Thymus (tissue), 11 donors: Measurements from ENCODE around the gene TRMO. TPM values are rescaled to one million over a fixed set of nuclear protein-coding genes. Genes with fewer than 3 reads are reported as not detected.

Source experiments
- DNase-seq, 9 donors: peaks; one replicate each; pipeline ENCODE4 v3.0.0-alpha.2; 2013; ENCODE audit warnings: low spot score in 9 of 9, low read depth in 6 of 9, missing footprints in 1 of 9
- H3K27ac ChIP-seq, 2 donors: one replicate each; pipeline ENCODE4 v1.5.1; 2013; ENCODE audit warnings: control low read depth in 1 of 2, low read depth in 1 of 2, low read length in 1 of 2, mild to moderate bottlenecking in 1 of 2, moderate library complexity in 1 of 2
- H3K27me3 ChIP-seq, 2 donors: one replicate each; pipeline ENCODE4 v1.5.1; 2013; ENCODE audit warnings: low read length in 1 of 2; ENCODE audit not compliant: control insufficient read depth in 2 of 2, insufficient read depth in 1 of 2
- H3K36me3 ChIP-seq, 2 donors: one replicate each; pipeline ENCODE4 v1.5.1; 2013; ENCODE audit warnings: low read length in 1 of 2, mild to moderate bottlenecking in 1 of 2, moderate library complexity in 1 of 2; ENCODE audit not compliant: control insufficient read depth in 2 of 2, insufficient read depth in 2 of 2
- H3K4me1 ChIP-seq, 2 donors: one replicate each; pipeline ENCODE4 v1.5.1; 2013; ENCODE audit warnings: low read length in 2 of 2; ENCODE audit not compliant: control insufficient read depth in 2 of 2, insufficient read depth in 2 of 2
- H3K4me3 ChIP-seq, 2 donors: one replicate each; pipeline ENCODE4 v1.5.1; 2013; ENCODE audit warnings: low read length in 2 of 2, control low read depth in 1 of 2, mild to moderate bottlenecking in 1 of 2
- H3K9me3 ChIP-seq, 2 donors: one replicate each; pipeline ENCODE4 v1.5.1; 2013; ENCODE audit warnings: low read length in 1 of 2, mild to moderate bottlenecking in 1 of 2; ENCODE audit not compliant: control insufficient read depth in 2 of 2, insufficient read depth in 1 of 2
- WGBS: extraction: QIAGEN DNeasy Blood & Tissue Kit; methylation state at CpG from one replicate; pipeline ENCODE4 v1.1.7; 2013; 5-methylcytosine and 5-hydroxymethylcytosine counted together
- polyA plus RNA-seq: library from polyadenylated mRNA; stranded (reverse); fragments of 200-250 nt; gene quantifications from one replicate; pipeline ENCODE4 v1.2.3, GENCODE V29; 2013
- total RNA-seq: library from RNA; stranded (reverse); fragments of 120-200 nt; gene quantifications from one replicate; pipeline ENCODE4 v1.2.4, GENCODE V29; 2013
- donor health status: healthy.

Gene TRMO
- total and polyA plus RNA-seq, 2 donors, result 19.8 to 28.5 TPM

- no peak overlapping the region for H3K27ac ChIP-seq
- WGBS, result 96% methylated on average over 4 of the region's 4 CpGs
- no peak for DNase-seq
- H3K36me3 ChIP-seq, result no peaks in the 10 kb centered on the region
- H3K27me3 ChIP-seq, result peaks cover 0 to 14% of the 10 kb centered on the region in 2 donors
- H3K4me3 ChIP-seq, result no peak overlapping the region
- H3K9me3 ChIP-seq, result no peaks in the 10 kb centered on the region
- no peaks in the 10 kb centered on the region for H3K4me1 ChIP-seq
Observed at GRCh38 chr9:97880336-97880735, 42.0 kb downstream of the TRMO start.

GRCh38 chr9:97876061-97876460 is 46.2 kb downstream of the TRMO start:
- 97% methylated on average over 3 of the region's 3 CpGs for WGBS
- H3K9me3 ChIP-seq, result no peaks in the 10 kb centered on the region
- H3K4me3 ChIP-seq, result no peak overlapping the region
- H3K36me3 ChIP-seq, result no peaks in the 10 kb centered on the region
- H3K4me1 ChIP-seq, result no peaks in the 10 kb centered on the region
- H3K27me3 ChIP-seq, result peaks cover 0 to 15% of the 10 kb centered on the region in 2 donors
- no peak overlapping the region for H3K27ac ChIP-seq
- DNase-seq, result no peak

- H3K4me1 ChIP-seq, result no peaks in the 10 kb centered on the region
- H3K27me3 ChIP-seq, result peaks cover 0 to 17% of the 10 kb centered on the region in 2 donors
- H3K4me3 ChIP-seq, result no peak overlapping the region
- H3K27ac ChIP-seq, result no peak overlapping the region
- WGBS, result 97% methylated on average over 5 of the region's 5 CpGs
- H3K36me3 ChIP-seq, result no peaks in the 10 kb centered on the region
- H3K9me3 ChIP-seq, result no peaks in the 10 kb centered on the region
- DNase-seq, result no peak
Observed at GRCh38 chr9:97875111-97875510, 47.2 kb downstream of the TRMO start.

- Histone ChIP-seq H3K27ac (no peak overlapping the region), H3K4me3 (no peak overlapping the region), H3K4me1 (no peaks in the 10 kb centered on the region), H3K9me3 (no peaks in the 10 kb centered on the region), H3K27me3 (peaks cover 0 to 17% of the 10 kb centered on the region in 2 donors), H3K36me3 (no peaks in the 10 kb centered on the region)
- DNase-seq, result no peak
- 91% methylated on average over 6 of the region's 6 CpGs for WGBS
Observed at GRCh38 chr9:97874624-97875023, 47.7 kb downstream of the TRMO start.

DNA sequence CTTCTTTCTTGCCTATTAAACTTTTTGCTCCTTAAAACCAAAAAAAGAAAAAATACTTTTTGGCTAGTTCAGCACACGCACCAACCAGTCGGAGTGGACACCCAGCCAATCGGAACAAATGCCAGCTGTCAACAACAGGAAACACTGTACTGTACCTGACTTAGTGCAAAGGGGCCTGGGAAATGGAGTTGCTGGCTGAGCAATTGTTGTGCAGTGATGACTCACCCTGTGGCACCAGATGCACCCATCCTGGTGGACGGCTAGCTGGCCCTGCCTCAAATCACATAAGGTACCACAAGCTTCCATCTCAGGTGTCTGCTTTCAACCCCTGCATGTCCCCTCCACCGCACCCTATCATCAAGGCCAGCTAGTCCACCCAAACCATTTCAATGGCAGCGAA is 48.4 kb downstream of the TRMO start:
- WGBS, result 88% methylated on average over 6 of the region's 6 CpGs
- Histone ChIP-seq H3K27ac (no peak overlapping the region), H3K36me3 (no peaks in the 10 kb centered on the region), H3K27me3 (peaks cover 0 to 17% of the 10 kb centered on the region in 2 donors), H3K9me3 (no peaks in the 10 kb centered on the region), H3K4me1 (no peaks in the 10 kb centered on the region), H3K4me3 (no peak overlapping the region)
- DNase-seq, result no peak

GRCh38 chr9:97873425-97873824 is 48.9 kb downstream of the TRMO start:
- H3K9me3 ChIP-seq, result no peaks in the 10 kb centered on the region
- H3K27me3 ChIP-seq, result peaks cover 0 to 17% of the 10 kb centered on the region in 2 donors
- no peaks in the 10 kb centered on the region for H3K4me1 ChIP-seq
- no peak overlapping the region for H3K27ac ChIP-seq
- no peak overlapping the region for H3K4me3 ChIP-seq
- no peak for DNase-seq
- WGBS, result 96% methylated on average over 3 of the region's 3 CpGs
- no peaks in the 10 kb centered on the region for H3K36me3 ChIP-seq

- no peaks in the 10 kb centered on the region for H3K9me3 ChIP-seq
- no peaks in the 10 kb centered on the region for H3K4me1 ChIP-seq
- 76% methylated on average over 3 of the region's 3 CpGs for WGBS
- H3K4me3 ChIP-seq, result no peak overlapping the region
- no peaks in the 10 kb centered on the region for H3K36me3 ChIP-seq
- H3K27me3 ChIP-seq, result peaks cover 0 to 18% of the 10 kb centered on the region in 2 donors
- no peak for DNase-seq
- H3K27ac ChIP-seq, result no peak overlapping the region
Observed at GRCh38 chr9:97868859-97869258, 53.4 kb downstream of the TRMO start.

DNA sequence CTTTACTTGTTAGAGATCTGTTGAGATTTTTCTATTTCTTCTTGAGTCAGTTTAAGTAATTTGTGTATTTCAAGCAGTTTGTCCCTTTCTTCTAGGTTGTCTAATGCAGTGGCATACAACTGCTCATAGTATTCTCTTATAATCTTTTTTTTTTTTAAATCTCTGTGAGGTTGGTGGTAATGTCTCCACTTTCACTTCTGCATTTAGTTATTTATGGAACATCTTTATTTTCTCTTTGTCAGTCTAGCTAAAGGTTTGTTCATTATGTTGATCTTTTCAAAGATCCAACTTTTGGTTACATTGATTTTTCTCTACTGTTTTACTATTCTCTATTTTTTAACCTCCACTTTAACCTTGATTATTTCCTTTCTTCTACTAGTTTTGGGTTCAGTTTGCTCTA is 55.5 kb downstream of the TRMO start:
- no peak for DNase-seq
- peaks cover 0 to 35% of the 10 kb centered on the region in 2 donors for H3K27me3 ChIP-seq
- no peaks in the 10 kb centered on the region for H3K9me3 ChIP-seq
- no peaks in the 10 kb centered on the region for H3K36me3 ChIP-seq
- H3K4me3 ChIP-seq, result no peak overlapping the region
- no peak overlapping the region for H3K27ac ChIP-seq
- peaks cover 0 to 3% of the 10 kb centered on the region in 2 donors for H3K4me1 ChIP-seq

DNA sequence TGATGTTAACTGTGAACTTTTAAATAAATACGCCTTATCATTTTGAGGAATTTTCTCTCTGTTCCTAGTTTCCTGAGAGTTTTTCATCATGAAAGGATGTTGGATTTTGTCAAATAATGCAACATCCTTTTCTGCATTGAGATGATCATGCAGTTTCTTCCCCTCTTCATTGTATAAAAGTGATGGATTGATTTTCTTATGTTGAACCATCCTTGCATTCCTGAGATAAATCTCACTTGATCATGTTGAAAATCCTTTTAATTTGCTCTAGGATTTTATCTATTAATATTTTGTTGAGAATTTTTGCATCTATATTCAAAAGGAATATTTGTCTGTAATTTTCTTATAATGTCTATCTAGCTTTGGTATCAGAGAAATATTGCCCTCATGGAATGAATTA is 56.0 kb downstream of the TRMO start:
- DNase-seq, result no peak
- Histone ChIP-seq H3K27me3 (peaks cover 0 to 38% of the 10 kb centered on the region in 2 donors), H3K27ac (no peak overlapping the region), H3K9me3 (no peaks in the 10 kb centered on the region), H3K4me3 (no peak overlapping the region), H3K36me3 (no peaks in the 10 kb centered on the region), H3K4me1 (peaks cover 0 to 3% of the 10 kb centered on the region in 2 donors)
- WGBS, result 99% methylated on average over 1 of the region's 1 CpG

DNA sequence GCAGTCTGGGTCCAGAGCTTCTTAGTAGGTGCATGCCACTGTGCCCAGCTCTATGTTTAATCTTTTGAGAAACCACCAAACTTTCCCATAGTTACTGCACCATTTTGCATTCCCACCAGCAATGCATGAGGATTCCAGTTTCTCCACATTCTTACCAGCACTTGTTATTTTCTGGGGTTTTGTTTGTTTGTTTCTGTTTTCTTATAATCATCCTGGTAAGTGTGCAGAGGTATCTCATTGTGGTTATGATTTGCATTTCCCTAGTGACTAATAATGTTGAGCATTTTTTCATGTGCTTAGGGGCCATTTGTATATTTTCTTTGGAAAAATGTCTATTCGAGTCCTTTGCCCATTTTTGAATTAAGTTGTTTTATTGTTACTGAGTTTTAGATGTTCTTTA is 57.9 kb downstream of the TRMO start:
- Histone ChIP-seq H3K36me3 (no peaks in the 10 kb centered on the region), H3K27me3 (peaks cover 11 to 53% of the 10 kb centered on the region in 2 donors)
- 95% methylated on average over 1 of the region's 1 CpG for WGBS

More for the DNA sequence above, 57.9 kb downstream of the TRMO start:
- Histone ChIP-seq H3K4me3 (no peak overlapping the region), H3K27ac (no peak overlapping the region), H3K9me3 (peaks cover 0 to 2% of the 10 kb centered on the region in 2 donors), H3K4me1 (peaks cover 0 to 3% of the 10 kb centered on the region in 2 donors)
- DNase-seq, result no peak
